SU-DHL-6 (cell line): Measurements from ENCODE around the gene GRIN2D.
A peak's percentile ranks its signal among the peaks of the same experiment; 100 is the strongest.

Experiments used
- H2AFZ ChIP-seq: fragments of 200-600 bp; sonication (generic); 2 replicates; pipeline ENCODE4 v1.6.1; 2014; ENCODE audit warnings: low read depth, mild to moderate bottlenecking, moderate library complexity, mixed read lengths, antibody characterized with exemption, low read length; ENCODE audit not compliant: severe bottlenecking
- H3F3A ChIP-seq: fragments of 200-600 bp; shearing (Covaris generic); 2 replicates; pipeline ENCODE4 v1.6.0; 2016; ENCODE audit warnings: antibody characterized with exemption, mild to moderate bottlenecking; ENCODE audit not compliant: insufficient read depth
- H3K27ac ChIP-seq: fragments of 200-600 bp; sonication (generic); 2 replicates; pipeline ENCODE4 v1.5.1; 2016; ENCODE audit warnings: low read depth, mild to moderate bottlenecking, low read length, moderate library complexity, mixed read lengths
- H3K27me3 ChIP-seq: fragments of 200-600 bp; sonication (generic), shearing (Covaris generic); 2 replicates; pipeline ENCODE4 v1.6.0; 2014; ENCODE audit warnings: mild to moderate bottlenecking, low read length
- H3K36me3 ChIP-seq: fragments of 200-600 bp; sonication (generic); 2 replicates; pipeline ENCODE4 v1.6.1; 2014; ENCODE audit warnings: mild to moderate bottlenecking, low read length, mixed read lengths
- H3K4me2 ChIP-seq: fragments of 300-600, 200-600 bp; shearing (Covaris generic), sonication (generic); 2 replicates; pipeline ENCODE4 v1.6.0; 2014; ENCODE audit warnings: low read length, low read depth, mild to moderate bottlenecking; ENCODE audit not compliant: poor library complexity, severe bottlenecking
- H3K4me3 ChIP-seq: fragments of 200-600 bp; sonication (generic); 2 replicates; pipeline ENCODE4 v1.5.1; 2014; ENCODE audit warnings: antibody characterized with exemption, low read length, mild to moderate bottlenecking, mixed read lengths; ENCODE audit not compliant: insufficient read depth, poor library complexity, severe bottlenecking
- H3K79me2 ChIP-seq: fragments of 200-600 bp; sonication (generic); 2 replicates; pipeline ENCODE4 v1.6.1; 2014; ENCODE audit warnings: mild to moderate bottlenecking, low read length, moderate library complexity; ENCODE audit not compliant: insufficient read depth
- H3K9ac ChIP-seq: fragments of 200-600 bp; sonication (generic); 2 replicates; pipeline ENCODE4 v1.7.0; 2014; ENCODE audit warnings: mild to moderate bottlenecking, low read length
- H3K9me2 ChIP-seq: fragments of 200-600 bp; sonication (generic); replicated peaks from 2 replicates; pipeline ENCODE4 v1.6.1; 2014; ENCODE audit warnings: low read length; ENCODE audit not compliant: insufficient read depth
- H3K9me3 ChIP-seq: fragments of 200-600 bp; sonication (generic); 2 replicates; pipeline ENCODE4 v1.6.1; 2014; ENCODE audit warnings: low read length, mixed read lengths; ENCODE audit not compliant: insufficient read depth
- H4K20me1 ChIP-seq: fragments of 200-600 bp; sonication (generic); 2 replicates; pipeline ENCODE4 v1.6.1; 2014; ENCODE audit warnings: low read depth, mild to moderate bottlenecking, antibody characterized with exemption, low read length, moderate library complexity, mixed read lengths
- EZH2phosphoT487 ChIP-seq: fragments of 200-600 bp; sonication (generic), shearing (Covaris generic); conservative IDR thresholded peaks from 2 replicates; pipeline ENCODE4 v1.6.1; 2018; ENCODE audit warnings: mild to moderate bottlenecking, antibody characterized with exemption, low read length, moderate library complexity, mixed read lengths
- TF ChIP-seq, protein P1 (sequence below): fragments of 200-600 bp; sonication (generic); IDR thresholded peaks from one replicate; pipeline ENCODE4 v1.5.1; 2017; ENCODE audit warnings: antibody characterized with exemption, mild to moderate bottlenecking, low read length, moderate library complexity; ENCODE audit not compliant: insufficient read depth, poor library complexity, severe bottlenecking

GRIN2D gene

DNA sequence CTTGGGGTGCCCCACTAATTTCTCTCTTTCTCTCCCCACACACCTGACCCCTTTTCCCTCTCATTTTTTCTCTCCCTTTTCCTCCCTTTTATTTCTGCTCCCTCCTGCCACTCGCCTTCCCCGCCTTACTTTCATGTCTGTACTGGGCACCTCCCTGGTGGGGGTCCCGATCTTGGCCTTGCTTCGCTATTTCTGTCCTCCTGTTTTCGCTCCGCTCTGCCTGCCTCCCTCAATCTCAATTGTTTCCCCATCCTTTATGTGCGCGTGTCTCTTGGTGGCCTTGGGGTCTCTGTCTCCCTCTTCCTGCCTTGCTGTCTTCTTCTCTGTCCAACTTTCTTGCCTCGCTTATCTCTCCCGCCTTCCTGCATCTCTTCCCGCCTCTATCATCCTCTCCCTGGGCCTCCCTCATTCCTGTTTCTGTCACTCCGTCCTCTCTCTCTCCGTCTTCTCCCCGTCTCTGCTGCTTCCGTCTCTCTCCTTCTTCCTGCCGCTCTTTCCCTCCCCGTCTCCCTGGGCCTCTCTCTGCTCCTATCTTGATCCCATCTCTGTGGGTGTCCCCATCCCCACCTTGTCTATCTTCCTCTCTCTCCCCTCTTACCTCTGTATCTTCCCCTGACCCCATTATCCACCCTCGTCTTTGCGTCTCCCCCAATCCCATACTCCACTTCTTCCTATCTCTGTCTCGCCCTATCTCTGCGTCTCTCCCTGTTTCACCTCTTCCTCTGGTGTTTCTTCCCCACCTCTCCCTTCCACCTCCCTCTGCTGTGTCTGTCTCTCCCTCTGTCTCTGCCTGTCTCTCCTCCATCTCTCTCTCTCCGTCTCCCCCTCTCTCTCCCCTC is 4.0 kb downstream of the GRIN2D start:
- peak overlapping the region; percentile 29 for H3K4me2 ChIP-seq
- H3K9me3 ChIP-seq, result no peaks in the 10 kb centered on the region
- no peak overlapping the region for H2AFZ ChIP-seq
- H3F3A ChIP-seq, result no peaks in the 10 kb centered on the region; the same call in 1 of the 2 replicates
- no peak overlapping the region for H3K27ac ChIP-seq
- no peaks in the 10 kb centered on the region for H3K27me3 ChIP-seq
- H4K20me1 ChIP-seq, result no peaks in the 10 kb centered on the region
- TF ChIP-seq EZH2phosphoT487, result no peak
- TF ChIP-seq, protein P1, sequence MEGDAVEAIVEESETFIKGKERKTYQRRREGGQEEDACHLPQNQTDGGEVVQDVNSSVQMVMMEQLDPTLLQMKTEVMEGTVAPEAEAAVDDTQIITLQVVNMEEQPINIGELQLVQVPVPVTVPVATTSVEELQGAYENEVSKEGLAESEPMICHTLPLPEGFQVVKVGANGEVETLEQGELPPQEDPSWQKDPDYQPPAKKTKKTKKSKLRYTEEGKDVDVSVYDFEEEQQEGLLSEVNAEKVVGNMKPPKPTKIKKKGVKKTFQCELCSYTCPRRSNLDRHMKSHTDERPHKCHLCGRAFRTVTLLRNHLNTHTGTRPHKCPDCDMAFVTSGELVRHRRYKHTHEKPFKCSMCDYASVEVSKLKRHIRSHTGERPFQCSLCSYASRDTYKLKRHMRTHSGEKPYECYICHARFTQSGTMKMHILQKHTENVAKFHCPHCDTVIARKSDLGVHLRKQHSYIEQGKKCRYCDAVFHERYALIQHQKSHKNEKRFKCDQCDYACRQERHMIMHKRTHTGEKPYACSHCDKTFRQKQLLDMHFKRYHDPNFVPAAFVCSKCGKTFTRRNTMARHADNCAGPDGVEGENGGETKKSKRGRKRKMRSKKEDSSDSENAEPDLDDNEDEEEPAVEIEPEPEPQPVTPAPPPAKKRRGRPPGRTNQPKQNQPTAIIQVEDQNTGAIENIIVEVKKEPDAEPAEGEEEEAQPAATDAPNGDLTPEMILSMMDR, result no peak
- no peaks in the 10 kb centered on the region for H3K9me2 ChIP-seq
- no peaks in the 10 kb centered on the region for H3K36me3 ChIP-seq
- no peaks in the 10 kb centered on the region for H3K79me2 ChIP-seq
- peak overlapping the region; percentile 27; the same call in 1 of the 2 replicates for H3K9ac ChIP-seq
- no peak overlapping the region for H3K4me3 ChIP-seq

GRCh38 chr19:48398102-48398374 is 4.6 kb downstream of the GRIN2D start:
- H3K9me2 ChIP-seq, result no peaks in the 10 kb centered on the region
- no peaks in the 10 kb centered on the region for H3K27me3 ChIP-seq
- no peak overlapping the region for H2AFZ ChIP-seq
- no peaks in the 10 kb centered on the region for H3K79me2 ChIP-seq
- H3K9ac ChIP-seq, result peak overlapping the region; percentile 27; the same call in 1 of the 2 replicates
- H3K4me3 ChIP-seq, result no peak overlapping the region
- no peaks in the 10 kb centered on the region; the same call in 1 of the 2 replicates for H3F3A ChIP-seq
- no peaks in the 10 kb centered on the region for H3K36me3 ChIP-seq
- H3K4me2 ChIP-seq, result peak overlapping the region; percentile 29
- H3K9me3 ChIP-seq, result no peaks in the 10 kb centered on the region
- no peaks in the 10 kb centered on the region for H4K20me1 ChIP-seq
- H3K27ac ChIP-seq, result no peak overlapping the region
- TF ChIP-seq, protein P1, result no peak
- TF ChIP-seq EZH2phosphoT487, result no peak

GRCh38 chr19:48398375-48399235 is 5.1 kb downstream of the GRIN2D start:
- H2AFZ ChIP-seq, result no peak overlapping the region
- H3K9me2 ChIP-seq, result no peaks in the 10 kb centered on the region
- no peaks in the 10 kb centered on the region; the same call in 1 of the 2 replicates for H3F3A ChIP-seq
- H4K20me1 ChIP-seq, result no peaks in the 10 kb centered on the region
- no peak overlapping the region for H3K27ac ChIP-seq
- H3K4me2 ChIP-seq, result peak overlapping the region; percentile 29
- H3K9ac ChIP-seq, result peak overlapping the region; percentile 27; the same call in 1 of the 2 replicates
- H3K79me2 ChIP-seq, result no peaks in the 10 kb centered on the region
- no peaks in the 10 kb centered on the region for H3K9me3 ChIP-seq
- H3K36me3 ChIP-seq, result no peaks in the 10 kb centered on the region
- TF ChIP-seq EZH2phosphoT487, result no peak
- TF ChIP-seq, protein P1, result no peak
- no peak overlapping the region for H3K4me3 ChIP-seq
- no peaks in the 10 kb centered on the region for H3K27me3 ChIP-seq
